GM12865 (cell line): ENCODE results near the gene ZDHHC5.

Experiments
- DNase-seq: peaks from one replicate; pipeline ENCODE4 v3.0.0; 2010; ENCODE audit warnings: low read depth
- H3K4me3 ChIP-seq: 2 replicates; pipeline ENCODE4 v1.5.1; 2011; ENCODE audit warnings: mild to moderate bottlenecking, low read depth, low read length, control low read depth
- TF ChIP-seq, protein P1 (sequence below): IDR thresholded peaks from 2 replicates; pipeline ENCODE4 v1.5.1; 2011; ENCODE audit warnings: low read length, control low read depth, low read depth, inconsistent platforms; ENCODE audit not compliant: insufficient read depth; ENCODE audit errors: missing control alignments

Gene ZDHHC5

DNA sequence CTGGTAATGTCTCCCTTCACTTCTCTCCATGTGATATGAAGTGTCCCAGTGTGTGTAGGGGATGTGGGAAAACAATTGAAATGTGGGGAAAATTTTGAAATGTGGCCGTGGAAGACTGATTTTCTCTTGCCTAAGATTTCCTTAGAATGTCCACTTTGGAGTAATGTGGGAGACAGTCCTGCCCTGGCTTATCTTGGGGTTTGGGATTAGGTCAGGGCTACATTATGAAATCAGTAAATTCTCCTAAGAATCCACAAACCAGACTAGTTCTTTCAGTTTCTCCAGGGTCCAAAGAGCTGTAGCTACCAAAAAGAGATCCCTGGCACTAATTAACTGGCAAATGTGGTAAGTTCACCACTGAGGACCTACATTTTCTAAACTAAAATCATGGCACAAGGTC is 41.0 kb upstream of the ZDHHC5 start:
- no peak for DNase-seq
- H3K4me3 ChIP-seq: no peak overlapping the region
- TF ChIP-seq, protein P1, sequence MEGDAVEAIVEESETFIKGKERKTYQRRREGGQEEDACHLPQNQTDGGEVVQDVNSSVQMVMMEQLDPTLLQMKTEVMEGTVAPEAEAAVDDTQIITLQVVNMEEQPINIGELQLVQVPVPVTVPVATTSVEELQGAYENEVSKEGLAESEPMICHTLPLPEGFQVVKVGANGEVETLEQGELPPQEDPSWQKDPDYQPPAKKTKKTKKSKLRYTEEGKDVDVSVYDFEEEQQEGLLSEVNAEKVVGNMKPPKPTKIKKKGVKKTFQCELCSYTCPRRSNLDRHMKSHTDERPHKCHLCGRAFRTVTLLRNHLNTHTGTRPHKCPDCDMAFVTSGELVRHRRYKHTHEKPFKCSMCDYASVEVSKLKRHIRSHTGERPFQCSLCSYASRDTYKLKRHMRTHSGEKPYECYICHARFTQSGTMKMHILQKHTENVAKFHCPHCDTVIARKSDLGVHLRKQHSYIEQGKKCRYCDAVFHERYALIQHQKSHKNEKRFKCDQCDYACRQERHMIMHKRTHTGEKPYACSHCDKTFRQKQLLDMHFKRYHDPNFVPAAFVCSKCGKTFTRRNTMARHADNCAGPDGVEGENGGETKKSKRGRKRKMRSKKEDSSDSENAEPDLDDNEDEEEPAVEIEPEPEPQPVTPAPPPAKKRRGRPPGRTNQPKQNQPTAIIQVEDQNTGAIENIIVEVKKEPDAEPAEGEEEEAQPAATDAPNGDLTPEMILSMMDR: no peak

DNA sequence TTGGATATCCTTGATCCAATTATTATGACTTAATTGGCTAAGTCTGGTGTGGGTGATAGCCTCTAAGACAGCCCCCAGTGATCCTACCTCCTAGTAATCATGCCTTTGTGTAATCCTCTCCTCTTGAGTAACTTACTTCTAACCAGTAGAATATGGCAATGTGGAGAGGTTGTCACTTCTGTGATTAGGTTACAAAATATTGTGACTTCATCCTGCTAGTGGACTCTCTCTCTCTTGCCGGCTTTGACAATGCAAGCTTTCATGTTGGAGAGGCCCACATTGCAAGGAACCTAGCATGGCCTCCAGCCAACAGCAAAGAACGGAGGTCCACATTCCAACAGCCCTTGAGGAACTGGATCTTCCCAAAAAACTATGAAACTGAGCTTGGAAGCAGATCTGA is 37.7 kb upstream of the ZDHHC5 start:
- no peak overlapping the region for H3K4me3 ChIP-seq
- no peak for DNase-seq
- TF ChIP-seq, protein P1: no peak

DNA sequence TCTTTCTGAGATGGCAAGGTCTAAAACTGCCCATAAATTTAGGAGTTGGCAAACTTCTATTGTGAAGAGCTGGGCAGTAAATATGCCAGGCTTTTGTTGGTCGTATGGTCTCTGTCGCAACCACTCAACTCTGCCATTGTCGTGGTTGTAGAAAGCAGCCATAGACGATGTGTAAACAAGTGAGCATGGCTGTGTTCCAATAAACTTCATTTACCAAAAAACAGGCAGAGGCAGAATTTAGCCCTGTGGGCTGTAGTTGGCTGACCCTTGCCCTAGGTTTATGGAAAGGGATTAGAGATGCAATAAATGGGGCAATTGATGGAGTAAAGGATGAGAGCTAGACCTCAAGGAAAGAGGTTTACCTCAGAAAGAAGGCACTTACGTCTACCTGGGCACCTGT is 35.8 kb upstream of the ZDHHC5 start:
- TF ChIP-seq, protein P1: no peak
- H3K4me3 ChIP-seq: no peak overlapping the region
- no peak for DNase-seq

DNA sequence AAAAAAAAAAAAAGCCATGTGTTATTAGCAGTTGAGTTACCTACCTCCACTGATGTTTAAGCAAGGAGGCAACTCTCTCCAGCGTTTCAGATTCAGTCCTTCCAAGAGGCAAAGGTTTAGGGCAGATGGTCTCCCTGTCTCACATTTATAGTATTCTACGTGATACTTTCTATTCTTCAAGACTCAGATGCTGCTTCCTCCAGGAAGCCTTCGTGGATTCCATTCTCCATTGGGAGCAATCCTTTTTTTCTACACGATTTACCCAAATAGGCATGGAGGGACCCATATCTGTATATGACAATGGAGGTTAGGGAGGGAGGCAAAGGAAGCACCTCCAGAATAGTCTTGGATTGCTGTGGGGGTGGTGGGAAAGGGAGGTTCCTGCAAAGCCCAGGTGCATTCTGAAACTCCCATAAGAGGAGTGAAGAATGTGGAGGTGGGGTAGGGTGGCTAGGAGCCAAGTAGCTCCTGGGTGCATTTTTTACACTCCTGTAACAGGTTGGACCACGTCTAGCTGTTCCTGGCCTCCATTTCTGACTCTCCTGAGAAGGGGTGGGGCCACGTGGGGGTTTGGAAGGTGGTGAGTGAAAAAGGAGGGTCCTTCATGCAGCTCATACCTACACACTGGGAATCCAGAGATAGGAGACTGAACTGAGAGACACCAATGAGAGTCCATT is 34.4 kb upstream of the ZDHHC5 start:
- TF ChIP-seq, protein P1: no peak

DNA sequence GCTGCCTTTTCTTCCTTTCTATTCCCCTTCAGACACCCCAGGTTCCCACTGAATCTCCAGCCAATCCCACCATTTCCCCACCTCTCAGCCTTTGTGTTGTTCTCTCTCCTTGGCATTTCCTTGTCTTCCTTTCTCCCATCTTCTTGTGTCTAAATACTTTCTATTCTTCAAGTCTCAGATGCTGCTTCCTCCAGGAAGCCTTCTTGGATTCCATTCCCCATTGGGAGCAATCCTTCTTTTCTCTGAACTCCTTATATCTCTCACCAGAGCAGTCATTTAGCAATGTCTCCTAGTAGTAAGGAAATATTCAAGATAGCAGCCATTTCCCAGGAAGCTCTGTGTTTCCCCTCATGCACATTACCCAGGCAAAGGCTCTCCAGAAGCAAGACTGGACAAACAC is 33.6 kb upstream of the ZDHHC5 start:
- TF ChIP-seq, protein P1: no peak
- H3K4me3 ChIP-seq: no peak overlapping the region
- DNase-seq: no peak

More for the DNA sequence above, 34.4 kb upstream of the ZDHHC5 start:
- no peak overlapping the region for H3K4me3 ChIP-seq
- no peak for DNase-seq

DNA sequence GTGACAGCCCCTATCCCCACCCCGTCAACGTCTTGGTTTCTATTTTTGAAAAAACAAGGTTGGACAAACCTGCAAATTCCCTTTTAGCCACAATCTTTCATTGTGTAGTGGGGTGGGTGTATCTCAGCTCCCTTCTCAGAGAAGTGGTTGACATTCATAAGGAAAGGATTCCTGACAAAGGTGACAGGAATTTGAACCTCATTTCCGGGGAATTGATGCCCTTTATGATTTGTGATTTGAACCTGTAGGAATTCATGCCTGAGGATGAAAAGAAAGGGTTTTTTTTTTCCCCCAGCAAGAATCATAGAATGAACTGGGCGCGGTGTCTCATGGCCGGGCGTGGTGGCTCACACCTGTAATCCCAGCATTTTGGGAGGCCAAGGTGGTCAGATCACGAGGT is 32.7 kb upstream of the ZDHHC5 start:
- H3K4me3 ChIP-seq: no peak overlapping the region
- TF ChIP-seq, protein P1: no peak
- DNase-seq: no peak

DNA sequence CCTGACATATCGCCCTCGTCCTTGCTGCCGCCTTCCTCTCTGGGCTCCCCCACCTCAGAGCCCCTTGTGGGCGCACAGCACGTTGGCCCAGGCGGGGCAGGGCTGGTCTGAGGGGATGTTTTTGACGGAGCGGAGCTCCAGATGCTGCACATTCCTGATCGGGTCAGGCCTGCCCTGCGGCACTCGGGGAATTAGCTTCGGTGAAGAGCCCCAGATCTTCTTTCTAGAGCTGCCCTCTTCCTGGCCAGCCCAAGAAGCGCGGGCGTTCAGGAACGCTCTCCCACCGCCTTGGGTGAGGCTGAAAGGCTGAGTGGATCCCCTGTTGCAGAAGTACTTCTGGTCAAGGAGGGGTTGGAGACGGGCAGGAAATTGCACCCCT is 30.3 kb upstream of the ZDHHC5 start:
- TF ChIP-seq, protein P1: no peak
- no peak for DNase-seq
- peak overlapping the region; percentile 73 for H3K4me3 ChIP-seq
